HG03457 (cell line): Measurements from ENCODE around the gene CCNI.
A peak's percentile ranks its signal among the peaks of the same experiment; 100 is the strongest.
"Not testable (repeated sequence)": the region's sequence is repeated elsewhere in the genome, so short reads cannot be mapped to it uniquely, and the experiment has no call there.

ENCODE experiments used
- ATAC-seq: cut with Tn5 transposase; IDR thresholded peaks from one replicate; pipeline ENCODE4 v1.9.1; 2021; ENCODE audit warnings: moderate number of reproducible peaks; ENCODE audit not compliant: unreplicated experiment

CCNI gene, protein sequence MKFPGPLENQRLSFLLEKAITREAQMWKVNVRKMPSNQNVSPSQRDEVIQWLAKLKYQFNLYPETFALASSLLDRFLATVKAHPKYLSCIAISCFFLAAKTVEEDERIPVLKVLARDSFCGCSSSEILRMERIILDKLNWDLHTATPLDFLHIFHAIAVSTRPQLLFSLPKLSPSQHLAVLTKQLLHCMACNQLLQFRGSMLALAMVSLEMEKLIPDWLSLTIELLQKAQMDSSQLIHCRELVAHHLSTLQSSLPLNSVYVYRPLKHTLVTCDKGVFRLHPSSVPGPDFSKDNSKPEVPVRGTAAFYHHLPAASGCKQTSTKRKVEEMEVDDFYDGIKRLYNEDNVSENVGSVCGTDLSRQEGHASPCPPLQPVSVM

DNA sequence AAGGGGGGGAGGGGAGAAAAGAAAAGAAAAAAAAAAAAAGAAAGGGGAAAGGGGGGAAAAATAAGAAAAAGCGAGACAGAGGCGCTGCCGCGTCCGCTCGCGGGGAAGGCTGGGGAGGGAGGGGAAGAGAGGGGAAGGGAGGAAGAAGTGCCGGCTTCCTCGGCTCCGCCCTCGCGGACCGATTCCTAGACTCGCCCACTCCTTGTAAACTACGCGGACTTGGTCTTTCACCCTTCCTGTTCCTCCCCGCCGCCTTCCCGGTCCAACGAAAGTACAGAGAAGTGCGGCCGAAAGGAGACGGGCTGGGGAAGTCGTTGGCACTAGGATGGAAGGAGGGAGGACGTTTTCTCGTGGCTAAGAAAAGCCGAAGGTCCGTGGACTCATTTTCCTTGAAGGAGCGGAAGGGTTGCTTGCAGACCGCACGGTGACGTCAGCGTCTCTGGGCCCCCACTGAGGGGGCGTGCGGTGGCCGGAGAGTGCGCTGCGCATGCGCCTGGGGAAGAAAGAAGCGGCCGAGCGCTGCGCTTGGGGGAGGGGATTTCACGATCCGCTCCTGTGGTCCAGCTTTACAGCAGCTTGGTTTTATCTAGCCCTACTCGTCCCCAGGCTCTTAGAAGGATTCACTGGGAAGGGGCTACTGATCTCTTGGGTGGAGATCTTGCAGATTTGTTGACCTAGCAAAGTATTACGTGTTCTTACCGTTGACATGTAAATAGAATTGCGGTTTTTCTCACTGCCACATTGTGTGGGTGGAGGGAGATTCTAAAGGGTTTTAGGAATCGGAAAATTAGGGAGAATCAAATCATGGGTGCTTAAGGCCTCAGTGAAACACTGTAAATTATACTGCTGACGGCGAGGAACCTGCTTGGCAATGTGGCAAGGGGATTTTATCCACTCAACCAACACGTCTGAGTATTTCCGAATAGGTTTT is at the start of gene CCNI:
Gene CCNI, minus strand, starts transcription at position 121 of the 931 bp plus-strand sequence. CDS start 9,627 bp downstream, outside the sequence.
- peak; percentile 53 for ATAC-seq

DNA sequence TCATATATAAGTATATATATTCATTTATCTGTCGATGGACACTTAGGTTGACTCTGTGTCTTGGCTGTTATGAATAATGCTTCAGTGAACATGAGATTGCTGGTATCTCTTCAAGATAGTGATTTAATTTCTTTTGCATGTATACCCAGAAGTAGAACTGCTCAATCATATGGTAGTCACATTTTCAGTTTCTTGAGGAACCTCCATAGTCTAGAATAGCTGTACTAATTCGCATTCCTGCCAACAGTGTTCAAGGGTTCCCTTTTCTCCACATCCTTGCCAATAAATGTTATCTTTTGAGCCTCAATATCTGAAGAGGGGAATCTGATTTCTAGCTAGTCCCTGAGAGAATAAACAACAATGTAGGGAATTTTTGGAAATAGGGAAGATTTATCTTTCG is 48.8 kb upstream of the CCNI start:
- ATAC-seq: no peak

DNA sequence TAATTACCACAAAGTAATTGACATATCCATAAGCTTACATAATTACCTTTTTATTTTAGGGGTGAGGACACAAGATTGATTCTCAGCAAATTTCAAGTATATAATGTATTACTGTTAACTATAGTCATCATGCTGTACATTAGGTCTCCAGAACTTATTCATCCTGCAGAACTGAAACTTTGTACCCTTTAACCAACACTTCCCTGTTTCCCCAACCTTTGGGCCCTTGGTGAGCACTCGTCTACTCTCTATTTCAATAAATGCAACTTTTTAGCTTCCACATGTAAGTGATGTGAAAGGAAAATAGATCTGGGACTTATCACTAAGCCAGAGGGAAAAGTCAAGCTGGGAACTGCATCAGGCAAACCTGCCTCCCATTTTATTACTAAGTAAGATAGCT is 47.6 kb upstream of the CCNI start:
- no peak for ATAC-seq

DNA sequence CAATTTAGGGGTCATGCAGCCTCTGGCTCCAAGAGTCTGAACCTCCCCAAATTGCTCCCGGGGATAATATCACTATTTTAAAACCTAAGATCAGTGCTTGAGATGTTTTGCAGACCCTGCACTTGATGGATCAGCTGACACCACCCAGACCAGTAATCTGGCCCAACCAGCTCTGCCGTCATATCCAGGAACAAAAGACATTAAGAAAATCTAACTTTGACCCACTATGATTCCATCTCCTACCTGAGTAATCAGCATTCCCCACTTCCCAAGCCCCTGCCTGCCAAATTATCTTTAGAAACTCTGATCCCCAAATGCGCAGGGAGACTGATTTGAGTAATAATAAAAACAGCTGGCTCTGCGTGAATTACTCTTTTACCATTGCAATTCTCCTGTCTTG is 46.9 kb upstream of the CCNI start:
- ATAC-seq: no peak

DNA sequence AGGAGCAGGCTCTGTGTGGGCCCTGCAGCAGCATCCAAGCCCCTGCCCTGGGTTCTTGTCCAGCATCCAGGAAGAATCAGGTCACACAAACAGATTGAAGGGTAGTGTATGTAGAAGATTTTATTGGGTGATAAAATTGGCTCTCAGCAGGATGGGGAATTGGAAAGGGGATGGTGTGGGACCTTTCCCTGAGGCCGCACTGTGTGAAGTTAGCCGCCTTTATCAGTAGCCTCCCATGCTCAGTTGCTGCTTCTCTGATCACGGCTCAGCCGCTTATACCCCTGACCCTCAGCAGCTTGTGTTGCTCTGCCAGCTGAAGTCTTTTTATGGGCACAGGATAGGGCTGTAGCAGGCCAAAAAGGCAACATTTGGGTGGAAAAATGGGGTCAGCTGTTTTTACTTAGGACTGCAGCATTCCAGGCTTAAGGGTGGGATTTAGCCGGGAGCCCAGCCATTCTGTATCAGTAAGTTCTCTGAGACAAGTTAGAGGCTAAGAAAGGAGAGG is 46.0 kb upstream of the CCNI start:
- ATAC-seq: no peak

DNA sequence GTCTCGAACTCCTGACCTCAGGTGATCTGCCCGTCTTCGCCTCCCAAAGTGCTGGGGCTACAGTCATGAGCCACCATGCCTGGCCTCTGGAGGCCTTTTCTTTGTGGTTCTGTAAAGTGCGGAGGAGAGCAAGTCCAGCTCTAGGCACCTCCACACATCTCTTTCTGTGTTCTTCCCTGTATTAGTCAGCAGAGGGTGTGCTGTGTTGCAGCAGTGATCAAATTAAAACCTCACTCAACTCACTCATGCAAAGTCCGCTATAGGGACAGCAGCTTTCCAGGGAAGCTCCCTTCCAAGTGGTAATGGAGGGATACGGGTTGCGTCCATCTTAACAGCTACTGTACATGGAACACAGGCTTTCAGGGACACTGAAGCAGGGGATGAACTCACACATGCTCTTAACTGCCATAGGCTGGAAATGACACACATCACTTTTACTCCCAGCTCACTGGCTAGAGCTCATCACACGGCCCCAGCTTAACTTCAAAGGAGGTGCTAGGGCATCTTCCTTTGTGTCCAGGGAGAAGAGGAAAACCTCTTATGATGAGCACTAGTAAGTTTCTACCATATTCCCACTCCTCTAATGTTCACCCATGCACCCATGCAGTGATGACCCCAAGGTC is 45.2 kb upstream of the CCNI start:
- no peak for ATAC-seq

DNA sequence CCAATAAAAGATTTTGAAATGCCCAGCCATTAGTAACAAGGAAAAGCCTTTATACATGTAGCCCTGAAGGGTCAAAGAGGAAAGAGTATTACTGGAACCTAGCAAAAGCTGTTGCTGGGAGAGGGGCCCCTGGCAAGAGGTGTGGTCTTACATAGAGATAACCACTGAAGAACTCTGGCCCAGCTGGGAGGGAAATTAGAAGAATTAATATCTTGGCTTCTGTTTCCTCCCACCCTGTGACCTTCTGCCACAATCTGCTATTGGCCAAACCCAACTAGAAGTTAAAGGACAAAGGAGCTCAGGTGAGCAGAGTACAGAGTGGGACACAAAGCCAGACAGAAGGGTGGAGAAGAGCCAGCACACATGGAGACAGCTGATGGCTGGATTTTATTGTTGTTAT is 41.9 kb upstream of the CCNI start:
- ATAC-seq: no peak

DNA sequence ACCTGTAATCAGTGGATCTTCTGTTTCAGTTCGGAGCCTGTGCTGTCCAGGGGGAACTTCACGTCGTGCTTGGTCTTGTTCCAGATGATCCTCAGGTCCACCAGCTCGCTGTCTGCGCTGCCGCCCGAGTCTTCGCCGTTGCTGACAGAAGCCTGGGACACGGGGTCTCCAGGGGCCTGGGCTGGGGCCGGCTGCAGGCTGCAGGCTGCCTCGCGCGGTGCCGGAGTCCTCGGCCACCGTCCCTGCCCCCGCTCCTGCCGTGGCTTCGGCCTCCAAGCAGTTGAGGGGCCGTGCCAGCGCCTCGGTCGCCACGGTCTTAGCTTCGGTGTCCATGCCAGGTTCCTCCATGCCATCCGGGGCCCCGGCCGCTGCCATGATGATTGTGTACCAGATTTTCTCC is 37.3 kb upstream of the CCNI start:
- ATAC-seq: no peak

DNA sequence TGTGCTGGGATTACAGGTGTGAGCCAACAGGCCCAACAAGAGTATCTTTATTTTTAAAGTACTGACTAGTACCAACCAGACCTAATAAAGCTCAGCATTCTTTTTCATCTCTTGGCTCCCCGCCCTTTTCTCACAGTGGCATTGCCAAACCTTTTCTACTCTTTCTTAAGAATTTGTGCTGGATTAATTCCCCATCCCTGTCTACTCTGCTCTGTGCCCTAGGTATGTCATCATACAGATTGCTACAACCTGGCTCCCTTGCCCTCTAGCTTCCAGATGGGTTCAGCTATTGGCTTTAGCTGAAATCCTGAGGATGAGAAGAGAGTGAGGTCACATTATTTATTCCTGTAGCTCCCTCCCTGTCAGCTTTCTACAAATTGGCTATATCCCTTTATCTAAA is 34.9 kb upstream of the CCNI start:
- no peak for ATAC-seq

DNA sequence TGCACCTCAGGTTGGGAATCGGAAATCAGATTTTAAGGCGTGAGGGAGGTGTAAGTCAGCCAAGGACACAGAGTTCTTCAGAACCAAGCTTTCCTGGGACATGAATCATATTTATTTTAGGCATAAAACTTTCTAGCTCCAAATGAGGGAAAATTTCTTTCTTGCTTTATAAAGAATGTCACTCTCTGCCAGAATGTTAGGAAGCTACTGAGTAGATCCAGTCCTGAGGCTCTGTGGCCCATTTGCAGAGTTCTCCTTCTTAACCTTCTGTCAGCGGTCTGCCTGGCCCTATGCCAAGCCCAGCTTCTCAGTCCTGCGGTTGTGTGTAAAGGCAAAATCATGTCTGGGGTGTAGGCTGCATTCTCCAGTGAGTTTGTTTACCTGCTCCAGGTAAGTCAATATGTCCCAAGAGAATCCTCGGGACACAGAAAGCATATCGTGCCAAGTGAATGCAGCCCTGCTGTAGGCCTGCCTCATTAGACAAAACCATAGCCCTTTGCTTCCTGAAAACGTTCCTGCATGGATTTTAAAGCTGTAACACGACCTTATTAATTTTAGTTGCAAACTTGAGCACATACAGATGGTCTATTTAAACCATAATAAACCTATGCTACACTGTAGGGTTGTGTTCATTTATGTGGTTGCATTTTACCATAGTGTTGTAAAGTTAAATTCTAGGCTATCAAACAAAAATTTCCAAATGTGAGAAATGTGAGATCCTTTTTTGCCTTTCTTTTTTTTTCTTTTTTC is 29.2 kb upstream of the CCNI start:
- no peak for ATAC-seq

DNA sequence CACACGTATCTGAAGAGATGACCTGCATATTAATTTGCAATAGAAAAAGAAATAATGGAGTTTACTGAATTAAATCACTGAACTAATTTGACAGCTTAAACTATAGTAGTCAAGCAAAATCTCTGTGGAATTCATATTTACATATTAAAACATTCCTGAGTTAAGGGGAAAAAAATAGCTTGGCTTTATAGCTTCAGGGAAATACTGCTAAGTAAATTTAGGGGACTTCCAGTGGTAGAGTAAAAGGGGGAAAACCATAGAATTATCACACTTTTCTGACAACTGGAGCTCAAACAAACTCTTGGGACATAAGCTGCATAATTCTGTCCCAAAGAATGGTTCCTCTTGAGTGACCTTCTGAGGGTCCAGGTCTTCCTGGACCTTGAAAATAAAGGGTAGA is 28.6 kb upstream of the CCNI start:
- no peak for ATAC-seq

DNA sequence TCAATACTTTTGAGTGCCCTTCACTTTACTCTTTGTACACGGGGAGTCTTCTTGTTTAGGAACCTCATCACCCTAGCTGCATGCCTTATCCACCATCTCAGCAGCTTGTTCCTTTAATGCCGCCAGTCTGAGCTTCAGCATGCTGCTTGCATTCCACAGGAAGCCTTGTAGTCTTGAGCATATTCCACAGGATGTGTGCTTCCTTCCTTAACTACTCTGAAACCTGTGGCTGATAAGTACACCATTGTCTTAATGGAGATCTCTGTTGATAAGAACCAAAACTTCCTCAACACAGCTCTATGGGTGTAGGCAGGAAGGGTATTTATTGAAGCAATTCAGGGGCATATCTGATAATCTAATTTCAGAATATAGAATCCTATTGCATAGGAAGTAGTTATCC is 24.4 kb upstream of the CCNI start:
- ATAC-seq: no peak

DNA sequence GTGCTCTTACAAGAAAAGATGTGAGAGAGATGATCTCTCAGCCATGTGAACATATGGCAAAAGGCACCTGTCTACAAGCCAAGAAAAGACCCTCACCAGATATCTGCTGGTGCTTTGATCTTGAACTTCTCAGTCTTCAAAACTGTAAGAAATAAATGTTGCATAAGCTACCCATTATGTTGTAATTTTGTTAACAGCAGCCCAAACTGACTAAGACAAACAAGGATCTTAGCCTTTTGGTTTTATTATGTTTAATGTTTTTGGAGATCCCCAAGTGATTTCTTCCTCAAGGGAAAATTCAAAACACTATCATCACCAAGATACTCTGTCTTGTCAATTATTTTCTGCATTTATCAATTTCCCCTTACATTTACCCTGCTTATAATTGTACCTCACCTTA is 21.8 kb upstream of the CCNI start:
- ATAC-seq: no peak

DNA sequence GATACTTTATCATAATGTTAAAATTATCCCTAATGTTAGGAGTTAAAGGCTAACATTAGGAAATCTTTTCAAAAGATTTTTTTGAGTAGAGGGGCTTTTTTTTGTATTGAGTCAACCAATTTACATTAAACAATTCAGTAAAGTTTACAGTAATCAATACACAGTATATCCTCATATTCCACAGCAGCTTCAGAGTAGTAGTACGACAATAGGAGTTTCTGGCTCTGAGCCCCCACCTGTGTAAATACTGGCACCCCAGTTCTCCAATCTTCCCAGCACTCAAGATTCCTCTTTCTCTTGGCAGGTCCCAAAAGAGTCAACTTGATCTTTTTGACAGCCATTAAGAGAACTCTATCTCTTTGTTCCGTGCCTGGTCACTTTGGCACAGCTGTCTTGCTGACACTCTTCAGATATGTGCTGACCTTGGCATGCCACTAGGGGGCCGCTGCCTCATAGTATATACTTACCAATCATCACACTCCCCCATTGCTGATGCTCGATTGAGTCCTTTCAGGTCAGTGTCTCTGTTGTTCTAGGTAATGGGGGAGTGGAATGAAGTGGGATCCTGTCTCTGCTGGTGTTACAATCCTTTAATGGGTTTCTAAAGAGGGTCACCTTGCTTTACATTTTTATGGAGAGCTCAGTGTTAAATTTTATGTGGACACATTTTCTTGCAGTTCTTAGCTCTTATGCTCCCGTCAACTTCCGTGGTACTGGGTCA is 19.5 kb upstream of the CCNI start:
- peak; percentile 91 for ATAC-seq

DNA sequence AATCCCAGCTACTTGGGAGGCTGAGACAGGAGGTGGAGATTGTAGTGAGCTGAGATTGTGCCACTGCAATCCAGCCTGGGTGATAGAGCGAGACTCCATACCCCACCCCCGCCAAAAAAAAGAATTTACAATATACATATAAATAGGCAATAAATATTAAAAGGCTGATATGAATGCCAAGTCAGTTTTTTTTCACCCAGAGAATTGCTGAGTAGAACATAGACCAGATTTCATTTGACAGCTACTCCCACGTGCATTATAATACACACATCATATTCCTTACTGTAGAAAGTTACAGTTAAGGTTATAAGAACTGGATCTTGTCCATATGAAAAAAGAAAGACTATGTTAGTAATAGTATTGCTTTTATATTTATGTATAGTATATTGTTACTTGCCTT is 18.7 kb upstream of the CCNI start:
- ATAC-seq: no peak

DNA sequence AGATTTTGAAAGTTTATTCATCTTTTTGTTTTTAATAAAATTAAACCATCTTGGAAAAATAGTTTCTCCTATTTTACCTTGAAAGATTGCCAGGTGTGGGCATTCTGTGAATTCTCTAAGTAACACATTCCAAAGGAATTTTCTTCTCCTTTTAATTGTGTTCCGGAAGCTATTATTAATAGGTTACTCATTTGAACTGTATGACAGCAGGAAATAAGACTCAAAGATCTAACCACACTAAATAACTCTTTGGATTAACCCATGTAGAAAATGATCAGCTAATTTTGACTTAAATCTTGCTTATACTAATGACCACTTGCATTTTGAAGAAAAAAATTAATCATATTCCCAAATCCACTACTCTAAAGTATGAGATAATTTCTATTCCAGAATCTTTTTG is 17.6 kb upstream of the CCNI start:
- ATAC-seq: no peak

DNA sequence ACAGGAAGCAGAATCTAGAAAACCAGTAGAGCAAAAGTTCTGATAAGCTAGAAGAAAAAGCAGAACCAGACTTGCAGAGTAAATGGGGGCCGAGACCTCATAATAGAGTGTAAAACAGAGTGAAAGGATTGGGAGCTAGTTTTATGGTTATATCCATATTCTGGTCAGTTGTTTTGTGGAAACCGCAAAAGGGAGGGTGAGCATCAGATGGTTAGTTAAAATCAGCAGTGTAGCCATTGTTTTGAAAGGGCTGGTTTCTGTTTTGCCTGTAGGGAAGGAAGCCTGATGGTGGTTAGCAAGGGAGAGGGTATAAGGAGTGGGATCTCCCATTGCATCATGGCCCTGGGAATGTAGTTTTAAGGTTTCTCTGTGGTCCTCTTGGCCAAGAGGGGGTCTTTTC is 17.2 kb upstream of the CCNI start:
- no peak for ATAC-seq

DNA sequence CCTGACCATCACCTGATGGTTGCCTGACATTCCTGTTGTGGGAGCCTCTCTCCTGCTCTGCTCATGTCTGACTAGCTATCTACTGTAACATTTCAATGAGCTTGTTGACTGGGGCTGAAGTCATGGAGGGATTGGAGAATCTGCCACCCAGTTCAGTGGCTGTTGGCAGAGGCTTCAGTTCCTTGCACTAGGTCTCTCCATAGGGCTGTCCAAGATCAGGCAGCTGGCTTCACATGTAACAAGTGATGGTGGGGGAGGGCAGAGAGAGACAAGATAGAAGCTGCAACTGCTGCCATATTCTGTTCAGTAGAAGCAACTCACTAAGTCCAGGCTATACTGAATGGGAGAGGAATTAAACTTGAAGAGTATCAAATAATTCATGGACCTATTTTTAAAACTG is 14.1 kb upstream of the CCNI start:
- no peak for ATAC-seq

DNA sequence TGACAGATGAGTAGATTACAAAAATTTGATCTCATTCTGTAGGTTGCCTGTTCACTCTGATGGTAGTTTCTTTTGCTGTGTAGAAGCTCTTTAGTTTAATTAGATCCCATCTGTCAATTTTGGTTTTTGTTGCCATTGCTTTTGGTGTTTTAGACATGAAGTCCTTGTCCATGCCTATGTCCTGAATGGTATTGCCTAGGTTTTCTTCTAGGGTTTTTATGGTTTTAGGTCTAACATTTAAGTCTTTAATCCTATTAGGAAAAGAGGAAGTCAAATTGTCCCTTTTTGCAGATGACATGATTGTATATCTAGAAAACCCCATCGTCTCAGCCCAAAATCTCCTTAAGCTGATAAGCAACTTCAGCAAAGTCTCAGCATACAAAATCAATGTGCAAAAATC is 11.2 kb upstream of the CCNI start:
- not testable (repeated sequence) for ATAC-seq

DNA sequence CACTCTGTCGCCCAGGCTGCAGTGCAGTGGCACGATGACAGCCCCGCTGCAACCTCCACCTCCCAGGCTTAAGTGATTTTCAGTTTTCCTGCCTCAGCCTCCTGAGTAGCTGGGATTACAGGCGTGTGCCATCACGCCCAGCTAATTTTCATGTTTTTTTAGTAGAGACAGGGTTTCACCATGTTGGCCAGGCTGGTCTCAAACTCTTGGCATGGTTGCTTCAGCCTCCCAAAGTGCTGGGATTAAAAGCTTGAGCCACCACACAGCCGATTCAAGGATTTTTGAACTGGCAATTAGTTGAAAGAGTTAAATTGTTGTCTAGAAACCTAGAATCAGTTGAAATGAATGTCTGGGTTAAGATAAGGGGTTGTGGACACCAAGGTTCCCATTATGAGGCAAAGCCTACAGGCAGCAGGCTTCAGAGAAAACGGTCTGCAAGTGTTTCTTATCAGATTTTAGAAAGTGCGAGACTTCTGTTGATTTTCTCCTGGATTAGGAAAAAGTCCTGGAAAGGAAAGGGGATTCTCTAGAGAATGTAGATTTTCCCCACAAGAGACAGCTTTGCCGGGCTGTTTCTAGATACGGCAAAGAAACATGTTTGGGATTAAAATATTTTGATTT is 8.3 kb upstream of the CCNI start:
- no peak for ATAC-seq
